ENCODE results near the gene UBL4A.

Gene UBL4A

DNA sequence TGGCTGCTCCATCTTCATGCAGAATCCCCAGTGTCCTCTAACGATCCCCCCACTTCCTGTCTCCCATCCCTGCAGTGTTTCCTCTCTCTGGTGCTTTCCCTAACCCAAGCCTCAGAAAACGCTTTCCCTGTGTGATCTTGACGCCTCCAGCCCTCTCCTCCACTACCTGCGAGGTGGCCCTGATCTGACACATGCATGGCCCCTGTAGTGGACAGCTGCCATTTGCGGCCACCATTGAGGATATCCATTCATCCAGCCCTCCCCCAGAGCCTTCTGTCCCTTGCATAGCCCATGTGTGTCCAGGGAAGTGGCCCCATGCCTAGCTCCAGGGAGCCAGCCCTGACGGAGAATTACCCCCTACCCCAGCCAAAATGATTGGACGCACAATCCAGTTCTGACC lies 3.1 kb downstream of the UBL4A start:
- Histone ChIP-seq H3K9me3 (ENCODE audit: control insufficient read depth in 2 of 2, low read length in 2 of 2) (no peaks in the 10 kb centered on the region), H3K4me1 (ENCODE audit: control insufficient read depth in 2 of 2, insufficient read depth in 2 of 2, low read length in 2 of 2) (peaks cover 11 to 15% of the 10 kb centered on the region in 2 donors), H3K4me3 (ENCODE audit: low read length in 2 of 2) (no peak overlapping the region), H3K9ac (ENCODE audit: low read depth in 1 of 2, low read length in 2 of 2) (no peak overlapping the region), H3K27me3 (ENCODE audit: control insufficient read depth in 2 of 2, insufficient read depth in 2 of 2, low read length in 2 of 2) (peaks cover 0 to 3% of the 10 kb centered on the region in 2 donors), H3K36me3 (ENCODE audit: control insufficient read depth in 2 of 2, insufficient read depth in 2 of 2, low read length in 2 of 2) (peaks cover 0 to 5% of the 10 kb centered on the region in 2 donors), H3K27ac (ENCODE audit: low read depth in 2 of 2, low read length in 2 of 2) (no peak overlapping the region)

GRCh38 chrX:154482786-154483185 lies 3.6 kb downstream of the UBL4A start:
- Histone ChIP-seq H3K9ac (ENCODE audit: low read depth in 1 of 2, low read length in 2 of 2) (no peak overlapping the region), H3K4me3 (ENCODE audit: low read length in 2 of 2) (no peak overlapping the region), H3K9me3 (ENCODE audit: control insufficient read depth in 2 of 2, low read length in 2 of 2) (no peaks in the 10 kb centered on the region), H3K36me3 (ENCODE audit: control insufficient read depth in 2 of 2, insufficient read depth in 2 of 2, low read length in 2 of 2) (peaks cover 0 to 5% of the 10 kb centered on the region in 2 donors), H3K27ac (ENCODE audit: low read depth in 2 of 2, low read length in 2 of 2) (no peak overlapping the region), H3K4me1 (ENCODE audit: control insufficient read depth in 2 of 2, insufficient read depth in 2 of 2, low read length in 2 of 2) (peaks cover 15 to 16% of the 10 kb centered on the region in 2 donors), H3K27me3 (ENCODE audit: control insufficient read depth in 2 of 2, insufficient read depth in 2 of 2, low read length in 2 of 2) (peaks cover 0 to 3% of the 10 kb centered on the region in 2 donors)

GRCh38 chrX:154481911-154482601 lies 4.4 kb downstream of the UBL4A start:
- H3K9me3 ChIP-seq (ENCODE audit: control insufficient read depth in 2 of 2, low read length in 2 of 2): no peaks in the 10 kb centered on the region
- H3K27me3 ChIP-seq (ENCODE audit: control insufficient read depth in 2 of 2, insufficient read depth in 2 of 2, low read length in 2 of 2): peaks cover 0 to 3% of the 10 kb centered on the region in 2 donors
- H3K36me3 ChIP-seq (ENCODE audit: control insufficient read depth in 2 of 2, insufficient read depth in 2 of 2, low read length in 2 of 2): peaks cover 0 to 5% of the 10 kb centered on the region in 2 donors
- H3K9ac ChIP-seq (ENCODE audit: low read depth in 1 of 2, low read length in 2 of 2): no peak overlapping the region
- H3K27ac ChIP-seq (ENCODE audit: low read depth in 2 of 2, low read length in 2 of 2): no peak overlapping the region
- H3K4me3 ChIP-seq (ENCODE audit: low read length in 2 of 2): no peak overlapping the region
- peaks cover 14 to 15% of the 10 kb centered on the region in 2 donors for H3K4me1 ChIP-seq (ENCODE audit: control insufficient read depth in 2 of 2, insufficient read depth in 2 of 2, low read length in 2 of 2)

DNA sequence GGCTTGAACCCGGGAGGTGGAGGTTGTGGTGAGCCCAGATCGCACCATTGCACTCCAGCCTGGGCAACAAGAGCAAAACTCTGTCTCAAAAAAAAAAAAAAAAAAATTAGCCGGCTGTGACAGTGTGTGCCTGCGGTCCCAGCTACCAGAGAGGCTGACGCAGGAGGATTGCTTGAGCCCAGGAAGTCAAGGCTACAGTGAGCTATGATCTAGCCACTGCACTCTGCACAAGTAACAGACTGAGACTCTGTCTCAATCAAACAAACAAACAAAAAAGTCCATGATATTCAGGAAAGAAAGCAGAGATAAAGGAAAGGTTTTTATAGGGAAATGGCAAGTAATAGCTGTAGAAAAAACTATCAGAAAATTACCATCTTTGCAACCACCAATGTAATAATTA lies 5.2 kb downstream of the UBL4A start:
- H3K4me1 ChIP-seq (ENCODE audit: control insufficient read depth in 2 of 2, insufficient read depth in 2 of 2, low read length in 2 of 2): peaks cover 11 to 13% of the 10 kb centered on the region in 2 donors
- H3K27me3 ChIP-seq (ENCODE audit: control insufficient read depth in 2 of 2, insufficient read depth in 2 of 2, low read length in 2 of 2): peaks cover 0 to 3% of the 10 kb centered on the region in 2 donors
- H3K27ac ChIP-seq (ENCODE audit: low read depth in 2 of 2, low read length in 2 of 2): no peak overlapping the region
- H3K36me3 ChIP-seq (ENCODE audit: control insufficient read depth in 2 of 2, insufficient read depth in 2 of 2, low read length in 2 of 2): peaks cover 0 to 5% of the 10 kb centered on the region in 2 donors
- no peaks in the 10 kb centered on the region for H3K9me3 ChIP-seq (ENCODE audit: control insufficient read depth in 2 of 2, low read length in 2 of 2)
- no peak overlapping the region for H3K4me3 ChIP-seq (ENCODE audit: low read length in 2 of 2)
- no peak overlapping the region for H3K9ac ChIP-seq (ENCODE audit: low read depth in 1 of 2, low read length in 2 of 2)

GRCh38 chrX:154478728-154479622 lies 7.4 kb downstream of the UBL4A start, which contains the start of gene LAGE3:
Gene LAGE3 (minus strand): TSS chrX:154479281. CDS start chrX:154478915, 366 bp downstream.
- Histone ChIP-seq H3K27ac (ENCODE audit: low read depth in 2 of 2, low read length in 2 of 2) (peak within 1 kb of the TSS; percentile 81 to 86), H3K9ac (ENCODE audit: low read depth in 1 of 2, low read length in 2 of 2) (peak within 1 kb of the TSS; percentile 65 to 66)

DNA sequence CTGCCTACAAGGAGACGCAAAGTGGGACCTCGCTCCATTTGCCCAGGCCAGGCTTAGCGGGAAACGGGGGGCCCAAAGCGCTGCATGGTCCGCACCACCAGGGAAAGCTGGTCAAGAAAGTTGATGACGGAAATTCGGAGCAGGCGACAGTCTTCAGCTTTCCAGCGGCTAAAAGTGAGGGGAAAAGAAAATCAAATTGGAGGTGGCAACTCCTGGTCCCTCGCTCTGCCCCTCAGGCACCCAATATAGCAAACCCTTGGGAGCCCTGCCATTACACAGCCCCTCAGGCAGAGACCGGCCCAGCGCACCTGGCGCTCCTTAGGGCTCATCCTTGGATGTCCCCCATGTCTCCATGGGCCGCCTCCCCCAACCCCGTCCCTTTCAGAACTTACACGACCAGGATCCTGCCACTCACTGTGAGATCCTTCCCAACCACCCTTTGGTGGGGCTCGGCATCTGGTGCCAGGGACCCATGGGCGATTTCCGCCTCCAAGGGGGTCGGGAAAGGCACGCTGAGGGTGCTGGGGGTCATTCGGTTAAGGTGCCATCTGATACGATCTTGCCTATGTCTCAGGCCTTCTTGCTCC lies 8.4 kb downstream of the UBL4A start:
- Histone ChIP-seq H3K4me3 (ENCODE audit: low read length in 2 of 2) (peak overlapping the region; percentile 59 to 72), H3K4me1 (ENCODE audit: control insufficient read depth in 2 of 2, insufficient read depth in 2 of 2, low read length in 2 of 2) (peaks cover 4 to 5% of the 10 kb centered on the region in 2 donors), H3K9me3 (ENCODE audit: control insufficient read depth in 2 of 2, low read length in 2 of 2) (no peaks in the 10 kb centered on the region), H3K36me3 (ENCODE audit: control insufficient read depth in 2 of 2, insufficient read depth in 2 of 2, low read length in 2 of 2) (peaks cover 0 to 3% of the 10 kb centered on the region in 2 donors), H3K9ac (ENCODE audit: low read depth in 1 of 2, low read length in 2 of 2) (peak overlapping the region; percentile 32 to 65), H3K27me3 (ENCODE audit: control insufficient read depth in 2 of 2, insufficient read depth in 2 of 2, low read length in 2 of 2) (peaks cover 0 to 4% of the 10 kb centered on the region in 2 donors), H3K27ac (ENCODE audit: low read depth in 2 of 2, low read length in 2 of 2) (peak overlapping the region in 1 of 2 donors; percentile 86)

More at GRCh38 chrX:154478728-154479622, 7.4 kb downstream of the UBL4A start, which contains the start of gene LAGE3:
- Histone ChIP-seq H3K27me3 (ENCODE audit: control insufficient read depth in 2 of 2, insufficient read depth in 2 of 2, low read length in 2 of 2) (no peaks in the 10 kb centered on the region), H3K4me3 (ENCODE audit: low read length in 2 of 2) (peak within 1 kb of the TSS; percentile 59 to 72), H3K36me3 (ENCODE audit: control insufficient read depth in 2 of 2, insufficient read depth in 2 of 2, low read length in 2 of 2) (peaks cover 0 to 3% of the 10 kb centered on the region in 2 donors), H3K9me3 (ENCODE audit: control insufficient read depth in 2 of 2, low read length in 2 of 2) (no peaks in the 10 kb centered on the region), H3K4me1 (ENCODE audit: control insufficient read depth in 2 of 2, insufficient read depth in 2 of 2, low read length in 2 of 2) (peaks cover 4 to 5% of the 10 kb centered on the region in 2 donors)

GRCh38 chrX:154476821-154477220 lies 9.6 kb downstream of the UBL4A start:
- Histone ChIP-seq H3K4me3 (ENCODE audit: low read length in 2 of 2) (no peak overlapping the region), H3K27me3 (ENCODE audit: control insufficient read depth in 2 of 2, insufficient read depth in 2 of 2, low read length in 2 of 2) (peaks cover 0 to 4% of the 10 kb centered on the region in 2 donors), H3K4me1 (ENCODE audit: control insufficient read depth in 2 of 2, insufficient read depth in 2 of 2, low read length in 2 of 2) (peaks cover 4 to 7% of the 10 kb centered on the region in 2 donors), H3K36me3 (ENCODE audit: control insufficient read depth in 2 of 2, insufficient read depth in 2 of 2, low read length in 2 of 2) (peaks cover 0 to 3% of the 10 kb centered on the region in 2 donors), H3K9me3 (ENCODE audit: control insufficient read depth in 2 of 2, low read length in 2 of 2) (no peaks in the 10 kb centered on the region), H3K9ac (ENCODE audit: low read depth in 1 of 2, low read length in 2 of 2) (no peak overlapping the region), H3K27ac (ENCODE audit: low read depth in 2 of 2, low read length in 2 of 2) (no peak overlapping the region)

- Histone ChIP-seq H3K36me3 (ENCODE audit: control insufficient read depth in 2 of 2, insufficient read depth in 2 of 2, low read length in 2 of 2) (peaks cover 0 to 18% of the 10 kb centered on the region in 2 donors), H3K27me3 (ENCODE audit: control insufficient read depth in 2 of 2, insufficient read depth in 2 of 2, low read length in 2 of 2) (peaks cover 0 to 4% of the 10 kb centered on the region in 2 donors), H3K4me1 (ENCODE audit: control insufficient read depth in 2 of 2, insufficient read depth in 2 of 2, low read length in 2 of 2) (peaks cover 0 to 7% of the 10 kb centered on the region in 2 donors), H3K9me3 (ENCODE audit: control insufficient read depth in 2 of 2, low read length in 2 of 2) (no peaks in the 10 kb centered on the region), H3K9ac (ENCODE audit: low read depth in 1 of 2, low read length in 2 of 2) (no peak overlapping the region), H3K4me3 (ENCODE audit: low read length in 2 of 2) (no peak overlapping the region), H3K27ac (ENCODE audit: low read depth in 2 of 2, low read length in 2 of 2) (no peak overlapping the region)
Observed at GRCh38 chrX:154473683-154474082, 12.7 kb downstream of the UBL4A start.

- Histone ChIP-seq H3K36me3 (ENCODE audit: control insufficient read depth in 2 of 2, insufficient read depth in 2 of 2, low read length in 2 of 2) (peaks cover 0 to 21% of the 10 kb centered on the region in 2 donors), H3K9ac (ENCODE audit: low read depth in 1 of 2, low read length in 2 of 2) (no peak overlapping the region), H3K27ac (ENCODE audit: low read depth in 2 of 2, low read length in 2 of 2) (no peak overlapping the region), H3K27me3 (ENCODE audit: control insufficient read depth in 2 of 2, insufficient read depth in 2 of 2, low read length in 2 of 2) (peaks cover 0 to 4% of the 10 kb centered on the region in 2 donors), H3K4me3 (ENCODE audit: low read length in 2 of 2) (no peak overlapping the region), H3K9me3 (ENCODE audit: control insufficient read depth in 2 of 2, low read length in 2 of 2) (no peaks in the 10 kb centered on the region), H3K4me1 (ENCODE audit: control insufficient read depth in 2 of 2, insufficient read depth in 2 of 2, low read length in 2 of 2) (peaks cover 0 to 3% of the 10 kb centered on the region in 2 donors)
Observed at GRCh38 chrX:154472685-154473632, 13.5 kb downstream of the UBL4A start.
